HEK293 (cell line): Measurements from ENCODE around the gene ERP44.

Source experiments
- CTCF ChIA-PET: fragments of 350-600 bp; formaldehyde crosslinking; extraction: SDS; loops from one replicate; lab custom pipeline; 2021; ENCODE audit warnings: antibody characterized with exemption; lab: Yijun Ruan, JAX
- POLR2A ChIA-PET: fragments of 300-600 bp; formaldehyde crosslinking; extraction: SDS; loops from one replicate; lab custom pipeline; 2020; ENCODE audit warnings: antibody characterized with exemption, inconsistent platforms; lab: Yijun Ruan, JAX
- H3K27ac ChIP-seq: fragments of 200-500 bp; sonication (Bioruptor generic); 2 replicates; pipeline ENCODE4 v1.5.1; 2014; ENCODE audit warnings: low read depth, low read length, control low read depth, inconsistent platforms; ENCODE audit errors: extremely low read depth
- H3K36me3 ChIP-seq, 2 experiments: fragments of 200-500 bp in 1 of 2; sonication (Bioruptor generic) in 1 of 2; 1 replicate in 1 of 2; 2 replicates in 1 of 2; pipeline ENCODE4 v1.5.1; 2014 to 2017; ENCODE audit warnings: inconsistent platforms in 2 of 2, low read length in 2 of 2; ENCODE audit not compliant: control insufficient read depth in 2 of 2, insufficient read depth in 1 of 2
- H3K4me1 ChIP-seq: fragments of 200-500 bp; sonication (Bioruptor generic); 2 replicates; pipeline ENCODE4 v1.5.1; 2014; ENCODE audit warnings: mild to moderate bottlenecking, low read length, inconsistent platforms; ENCODE audit not compliant: control insufficient read depth, insufficient read depth
- H3K4me3 ChIP-seq: 2 replicates; pipeline ENCODE4 v1.5.1; 2011; ENCODE audit warnings: low read depth, mild to moderate bottlenecking, control low read depth, low read length, moderate library complexity
- H3K9me3 ChIP-seq: fragments of 200-500 bp; sonication (Bioruptor generic); 2 replicates; pipeline ENCODE4 v1.5.1; 2014; ENCODE audit warnings: low read depth, low read length, inconsistent platforms; ENCODE audit not compliant: control insufficient read depth, insufficient read depth
- FEZF1 ChIP-seq: fragments of 450-650 bp; formaldehyde crosslinking; IDR thresholded peaks from 2 replicates; pipeline ENCODE4 v1.5.1; 2016; ENCODE audit warnings: missing biosample characterization, missing genetic modification characterization
- GLI4 ChIP-seq: fragments of 450-650 bp; formaldehyde crosslinking; IDR thresholded peaks from 2 replicates; pipeline ENCODE4 v1.5.1; 2016; ENCODE audit warnings: missing biosample characterization, missing genetic modification characterization
- KLF16 ChIP-seq: fragments of 450-650 bp; formaldehyde crosslinking; IDR thresholded peaks from 2 replicates; pipeline ENCODE4 v1.5.1; 2017; ENCODE audit warnings: missing biosample characterization, missing genetic modification characterization
- PRDM4 ChIP-seq: fragments of 450-650 bp; formaldehyde crosslinking; IDR thresholded peaks from 2 replicates; pipeline ENCODE4 v1.5.1; 2017; ENCODE audit warnings: missing biosample characterization, missing genetic modification characterization
- SCRT2 ChIP-seq: fragments of 450-650 bp; formaldehyde crosslinking; IDR thresholded peaks from 2 replicates; pipeline ENCODE4 v1.5.1; 2016; ENCODE audit warnings: missing biosample characterization, missing genetic modification characterization
- TSHZ1 ChIP-seq: fragments of 450-650 bp; formaldehyde crosslinking; IDR thresholded peaks from 2 replicates; pipeline ENCODE4 v1.5.1; 2016; ENCODE audit warnings: missing biosample characterization, missing genetic modification characterization, borderline replicate concordance
- ZNF324 ChIP-seq: fragments of 450-650 bp; formaldehyde crosslinking; IDR thresholded peaks from 2 replicates; pipeline ENCODE4 v1.5.1; 2016; ENCODE audit warnings: missing biosample characterization, missing genetic modification characterization
- ZNF555 ChIP-seq: fragments of 450-650 bp; formaldehyde crosslinking; conservative IDR thresholded peaks from 2 replicates; pipeline ENCODE4 v1.5.1; 2017; ENCODE audit warnings: missing biosample characterization, mild to moderate bottlenecking, missing genetic modification characterization, inconsistent platforms
- ZNF624 ChIP-seq: fragments of 450-650 bp; formaldehyde crosslinking; IDR thresholded peaks from 2 replicates; pipeline ENCODE4 v1.5.1; 2017; ENCODE audit warnings: missing biosample characterization, missing genetic modification characterization
- ZNF785 ChIP-seq: fragments of 450-650 bp; formaldehyde crosslinking; IDR thresholded peaks from 2 replicates; pipeline ENCODE4 v1.5.1; 2016; ENCODE audit warnings: missing biosample characterization, missing genetic modification characterization
- ZSCAN23 ChIP-seq: fragments of 450-650 bp; formaldehyde crosslinking; IDR thresholded peaks from 2 replicates; pipeline ENCODE4 v1.5.1; 2016; ENCODE audit warnings: missing biosample characterization, missing genetic modification characterization
- TF ChIP-seq, protein P1 (sequence below): fragments of 450-650 bp; formaldehyde crosslinking; IDR thresholded peaks from 2 replicates; pipeline ENCODE4 v1.5.1; 2016; ENCODE audit warnings: missing biosample characterization, missing genetic modification characterization

ERP44 gene

DNA sequence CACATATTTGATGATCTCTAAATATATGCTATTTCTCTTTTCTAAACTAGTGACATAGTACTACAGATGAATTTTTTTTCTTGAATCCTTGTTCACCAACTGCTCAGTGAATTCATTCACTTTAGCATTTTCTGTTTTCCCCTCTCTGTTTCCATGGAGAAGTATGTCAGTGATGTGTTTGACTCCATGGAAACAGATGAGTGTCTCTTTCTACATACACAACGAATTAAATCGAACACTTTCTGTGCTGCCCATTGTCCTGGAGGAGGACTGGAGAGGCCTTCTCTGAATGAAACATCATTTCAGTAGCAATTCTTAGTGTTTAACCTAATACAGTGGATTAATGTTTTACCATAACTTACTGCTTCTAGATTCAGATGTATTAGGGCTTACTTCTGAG lies 9.8 kb upstream of the ERP44 start:
- ChIA-PET CTCF (no interaction called here), POLR2A (no interaction called here)
- TF ChIP-seq PRDM4 = no peak
- Histone ChIP-seq H3K4me1 (no peaks in the 10 kb centered on the region), H3K4me3 (no peak overlapping the region), H3K9me3 (no peaks in the 10 kb centered on the region), H3K36me3 (peaks cover 27 to 65% of the 10 kb centered on the region in 2 experiments; a peak in 2 of 3 replicates), H3K27ac (no peak overlapping the region)

- Histone ChIP-seq H3K4me3 (no peak overlapping the region), H3K36me3 (peaks cover 27 to 70% of the 10 kb centered on the region in 2 experiments), H3K9me3 (no peaks in the 10 kb centered on the region), H3K4me1 (no peaks in the 10 kb centered on the region), H3K27ac (no peak overlapping the region)
- ChIA-PET CTCF (interaction anchor here (0.5 kb wide), 1 partner anchor 86 kb away, joined by 5 read pairs; no protein-coding TSS in a partner anchor), POLR2A (no interaction called here)
- TF ChIP-seq ZNF324 = no peak
- TF ChIP-seq SCRT2 = no peak
- TF ChIP-seq ZSCAN23 (tag by site-specific recombination) = no peak
- no peak for TF ChIP-seq ZNF785 (tag by site-specific recombination)
These were observed 7.8 kb upstream of the ERP44 start for GRCh38 chr9:100106616-100107015.

DNA sequence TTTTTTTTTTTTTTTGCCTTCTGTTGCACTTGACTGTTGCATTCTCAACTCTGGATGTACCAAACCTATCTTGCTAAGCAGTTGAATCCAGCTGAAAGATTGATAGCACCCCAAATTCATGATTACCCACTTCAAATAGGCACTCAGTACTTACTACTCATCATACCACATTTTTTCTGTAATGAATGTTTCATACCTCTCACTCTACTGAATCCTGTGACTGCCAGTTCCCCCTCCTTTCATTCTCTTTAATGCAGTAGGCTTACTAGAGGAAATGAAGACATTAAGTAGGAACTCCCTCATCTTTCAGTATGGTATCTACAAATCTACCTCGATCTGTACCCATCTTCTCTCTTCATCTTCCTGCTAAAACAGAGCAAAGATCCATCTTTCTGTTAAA lies 7.1 kb upstream of the ERP44 start:
- Histone ChIP-seq H3K36me3 (peaks cover 27 to 69% of the 10 kb centered on the region in 2 experiments), H3K27ac (no peak overlapping the region), H3K4me1 (no peaks in the 10 kb centered on the region), H3K9me3 (no peaks in the 10 kb centered on the region), H3K4me3 (no peak overlapping the region)
- ChIA-PET CTCF (interaction anchor here (0.5 kb wide), 1 partner anchor 87 kb away, joined by 5 read pairs; no protein-coding TSS in a partner anchor), POLR2A (interaction anchor here (0.6 kb wide), 1 partner anchor 12 kb away, joined by 3 read pairs; no protein-coding TSS in a partner anchor)
- TF ChIP-seq FEZF1 (tag by site-specific recombination) (no peak), KLF16 (tag by site-specific recombination) (no peak), ZNF624 (tag by site-specific recombination) (no peak), GLI4 (no peak), ZNF555 (tag by site-specific recombination) (no peak), TSHZ1 (tag by site-specific recombination) (no peak)
- TF ChIP-seq, protein P1, sequence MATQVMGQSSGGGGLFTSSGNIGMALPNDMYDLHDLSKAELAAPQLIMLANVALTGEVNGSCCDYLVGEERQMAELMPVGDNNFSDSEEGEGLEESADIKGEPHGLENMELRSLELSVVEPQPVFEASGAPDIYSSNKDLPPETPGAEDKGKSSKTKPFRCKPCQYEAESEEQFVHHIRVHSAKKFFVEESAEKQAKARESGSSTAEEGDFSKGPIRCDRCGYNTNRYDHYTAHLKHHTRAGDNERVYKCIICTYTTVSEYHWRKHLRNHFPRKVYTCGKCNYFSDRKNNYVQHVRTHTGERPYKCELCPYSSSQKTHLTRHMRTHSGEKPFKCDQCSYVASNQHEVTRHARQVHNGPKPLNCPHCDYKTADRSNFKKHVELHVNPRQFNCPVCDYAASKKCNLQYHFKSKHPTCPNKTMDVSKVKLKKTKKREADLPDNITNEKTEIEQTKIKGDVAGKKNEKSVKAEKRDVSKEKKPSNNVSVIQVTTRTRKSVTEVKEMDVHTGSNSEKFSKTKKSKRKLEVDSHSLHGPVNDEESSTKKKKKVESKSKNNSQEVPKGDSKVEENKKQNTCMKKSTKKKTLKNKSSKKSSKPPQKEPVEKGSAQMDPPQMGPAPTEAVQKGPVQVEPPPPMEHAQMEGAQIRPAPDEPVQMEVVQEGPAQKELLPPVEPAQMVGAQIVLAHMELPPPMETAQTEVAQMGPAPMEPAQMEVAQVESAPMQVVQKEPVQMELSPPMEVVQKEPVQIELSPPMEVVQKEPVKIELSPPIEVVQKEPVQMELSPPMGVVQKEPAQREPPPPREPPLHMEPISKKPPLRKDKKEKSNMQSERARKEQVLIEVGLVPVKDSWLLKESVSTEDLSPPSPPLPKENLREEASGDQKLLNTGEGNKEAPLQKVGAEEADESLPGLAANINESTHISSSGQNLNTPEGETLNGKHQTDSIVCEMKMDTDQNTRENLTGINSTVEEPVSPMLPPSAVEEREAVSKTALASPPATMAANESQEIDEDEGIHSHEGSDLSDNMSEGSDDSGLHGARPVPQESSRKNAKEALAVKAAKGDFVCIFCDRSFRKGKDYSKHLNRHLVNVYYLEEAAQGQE = no peak
